ENCODE results near the gene VMP1.

The VMP1 gene

DNA sequence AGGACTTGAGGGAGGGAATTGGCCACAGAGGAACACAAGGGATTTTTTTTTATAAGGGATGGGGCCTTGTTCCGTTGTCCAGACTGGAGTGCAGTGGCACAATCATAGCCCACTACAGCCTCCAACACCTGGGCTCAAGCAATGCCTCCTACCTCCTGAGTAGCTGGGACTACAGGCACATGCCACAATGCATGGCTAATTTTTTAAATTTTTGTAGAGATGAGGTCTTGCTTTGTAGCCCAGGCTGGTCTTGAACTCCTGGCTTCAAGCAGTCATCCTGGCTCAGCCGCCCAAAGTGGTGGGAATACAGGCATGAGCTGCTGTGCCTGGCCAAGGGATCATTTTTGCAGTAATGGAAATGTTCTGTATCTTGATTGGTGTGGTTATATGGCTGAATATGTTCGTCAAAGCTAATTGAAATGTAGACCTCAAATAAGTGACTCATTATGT, 56.9 kb downstream of the VMP1 start:
- Histone ChIP-seq H3K4me2 (ENCODE audit: low read depth, low read length, poor library complexity, severe bottlenecking) (no peak overlapping the region), H3K9me3 (ENCODE audit: insufficient read depth, low read length) (no peaks in the 10 kb centered on the region), H3K9ac (ENCODE audit: low read length) (no peak overlapping the region)

DNA sequence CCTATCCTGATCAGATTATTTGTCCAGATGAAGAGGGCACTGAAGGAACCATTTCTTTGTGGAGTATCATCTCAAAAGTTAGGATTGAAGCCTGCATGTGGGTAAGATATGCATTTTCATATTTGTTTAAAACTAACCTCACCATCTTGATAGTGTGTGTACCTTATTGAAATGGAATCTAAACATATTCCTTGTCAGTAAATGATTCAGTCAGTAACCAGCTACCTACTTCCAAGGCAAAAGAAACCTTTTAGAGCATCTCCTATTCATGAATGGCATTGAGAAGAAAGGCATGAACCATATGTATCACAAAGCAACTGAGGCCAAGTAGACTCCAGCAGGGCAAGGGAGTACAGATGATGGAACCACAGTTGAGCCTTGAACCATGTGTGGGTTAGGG, 57.6 kb downstream of the VMP1 start:
- H3K79me2 ChIP-seq (ENCODE audit: insufficient read depth, low read length): 0 out of 2 replicates have a peak, but pooled peaks cover 5% of the 10 kb centered on the region
- no peak overlapping the region for H3K9ac ChIP-seq (ENCODE audit: low read length)
- H4K20me1 ChIP-seq (ENCODE audit: low read depth, low read length): no peaks in the 10 kb centered on the region

More for the DNA sequence above, 56.9 kb downstream of the VMP1 start:
- TF ChIP-seq, protein P1, sequence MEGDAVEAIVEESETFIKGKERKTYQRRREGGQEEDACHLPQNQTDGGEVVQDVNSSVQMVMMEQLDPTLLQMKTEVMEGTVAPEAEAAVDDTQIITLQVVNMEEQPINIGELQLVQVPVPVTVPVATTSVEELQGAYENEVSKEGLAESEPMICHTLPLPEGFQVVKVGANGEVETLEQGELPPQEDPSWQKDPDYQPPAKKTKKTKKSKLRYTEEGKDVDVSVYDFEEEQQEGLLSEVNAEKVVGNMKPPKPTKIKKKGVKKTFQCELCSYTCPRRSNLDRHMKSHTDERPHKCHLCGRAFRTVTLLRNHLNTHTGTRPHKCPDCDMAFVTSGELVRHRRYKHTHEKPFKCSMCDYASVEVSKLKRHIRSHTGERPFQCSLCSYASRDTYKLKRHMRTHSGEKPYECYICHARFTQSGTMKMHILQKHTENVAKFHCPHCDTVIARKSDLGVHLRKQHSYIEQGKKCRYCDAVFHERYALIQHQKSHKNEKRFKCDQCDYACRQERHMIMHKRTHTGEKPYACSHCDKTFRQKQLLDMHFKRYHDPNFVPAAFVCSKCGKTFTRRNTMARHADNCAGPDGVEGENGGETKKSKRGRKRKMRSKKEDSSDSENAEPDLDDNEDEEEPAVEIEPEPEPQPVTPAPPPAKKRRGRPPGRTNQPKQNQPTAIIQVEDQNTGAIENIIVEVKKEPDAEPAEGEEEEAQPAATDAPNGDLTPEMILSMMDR (IDR thresholded peaks at IDR 0.05; ENCODE audit: insufficient read depth, low read length, poor library complexity, severe bottlenecking): no peak
- no peak for TF ChIP-seq EZH2phosphoT487 (conservative IDR thresholded peaks at IDR 0.05; ENCODE audit: low read length)
- Histone ChIP-seq H3K4me3 (ENCODE audit: insufficient read depth, low read length, poor library complexity, severe bottlenecking) (no peak overlapping the region), H3K79me2 (ENCODE audit: insufficient read depth, low read length) (0 out of 2 replicates have a peak, but pooled peaks cover 5% of the 10 kb centered on the region), H3F3A (ENCODE audit: insufficient read depth) (no peaks in the 10 kb centered on the region), H3K27me3 (ENCODE audit: low read length) (no peaks in the 10 kb centered on the region), H3K27ac (ENCODE audit: low read depth, low read length) (no peak overlapping the region), H3K9me2 (replicated peaks; ENCODE audit: insufficient read depth, low read length) (no peaks in the 10 kb centered on the region), H3K36me3 (ENCODE audit: low read length) (peaks cover 4% of the 10 kb centered on the region; the same call in 1 of the 2 replicates), H4K20me1 (ENCODE audit: low read depth, low read length) (no peaks in the 10 kb centered on the region), H2AFZ (ENCODE audit: low read depth, low read length, severe bottlenecking) (no peak overlapping the region)

DNA sequence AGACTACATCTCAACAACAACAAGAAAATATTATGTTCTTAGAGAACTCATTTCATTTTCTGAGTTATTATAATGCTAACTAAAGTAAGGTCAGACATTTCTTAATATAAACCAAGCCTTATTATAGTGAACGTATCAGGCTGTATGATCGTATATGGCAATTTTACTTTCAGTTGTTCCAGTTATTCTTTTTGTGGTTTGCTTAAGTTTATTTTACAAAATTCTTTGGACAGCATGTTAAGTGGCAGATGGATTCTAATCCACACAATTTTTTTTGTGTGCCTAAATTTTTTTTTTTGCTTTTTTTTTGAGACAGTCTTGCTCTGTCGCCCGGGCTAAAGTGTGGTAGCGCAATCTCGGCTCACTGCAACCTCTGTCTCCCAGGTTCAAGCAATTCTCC, 59.0 kb downstream of the VMP1 start:
- Histone ChIP-seq H3F3A (ENCODE audit: insufficient read depth) (no peaks in the 10 kb centered on the region), H3K36me3 (ENCODE audit: low read length) (peaks cover 4% of the 10 kb centered on the region; the same call in 1 of the 2 replicates), H3K27ac (ENCODE audit: low read depth, low read length) (no peak overlapping the region), H3K79me2 (ENCODE audit: insufficient read depth, low read length) (0 out of 2 replicates have a peak, but pooled peaks cover 5% of the 10 kb centered on the region), H3K4me2 (ENCODE audit: low read depth, low read length, poor library complexity, severe bottlenecking) (no peak overlapping the region), H3K4me3 (ENCODE audit: insufficient read depth, low read length, poor library complexity, severe bottlenecking) (no peak overlapping the region), H3K27me3 (ENCODE audit: low read length) (no peaks in the 10 kb centered on the region), H4K20me1 (ENCODE audit: low read depth, low read length) (no peaks in the 10 kb centered on the region), H2AFZ (ENCODE audit: low read depth, low read length, severe bottlenecking) (no peak overlapping the region), H3K9me2 (replicated peaks; ENCODE audit: insufficient read depth, low read length) (no peaks in the 10 kb centered on the region), H3K9me3 (ENCODE audit: insufficient read depth, low read length) (no peaks in the 10 kb centered on the region), H3K9ac (ENCODE audit: low read length) (no peak overlapping the region)
- TF ChIP-seq, protein P1 (IDR thresholded peaks at IDR 0.05; ENCODE audit: insufficient read depth, low read length, poor library complexity, severe bottlenecking): no peak
- no peak for TF ChIP-seq EZH2phosphoT487 (conservative IDR thresholded peaks at IDR 0.05; ENCODE audit: low read length)

More for the DNA sequence above, 57.6 kb downstream of the VMP1 start:
- H3K4me2 ChIP-seq (ENCODE audit: low read depth, low read length, poor library complexity, severe bottlenecking): no peak overlapping the region
- no peak overlapping the region for H3K4me3 ChIP-seq (ENCODE audit: insufficient read depth, low read length, poor library complexity, severe bottlenecking)
- H3K27me3 ChIP-seq (ENCODE audit: low read length): no peaks in the 10 kb centered on the region
- H3F3A ChIP-seq (ENCODE audit: insufficient read depth): no peaks in the 10 kb centered on the region
- H3K36me3 ChIP-seq (ENCODE audit: low read length): peaks cover 4% of the 10 kb centered on the region; the same call in 1 of the 2 replicates
- no peaks in the 10 kb centered on the region for H3K9me3 ChIP-seq (ENCODE audit: insufficient read depth, low read length)
- no peak overlapping the region for H3K27ac ChIP-seq (ENCODE audit: low read depth, low read length)
- TF ChIP-seq EZH2phosphoT487 (conservative IDR thresholded peaks at IDR 0.05; ENCODE audit: low read length): no peak
- TF ChIP-seq, protein P1 (IDR thresholded peaks at IDR 0.05; ENCODE audit: insufficient read depth, low read length, poor library complexity, severe bottlenecking): no peak
- no peaks in the 10 kb centered on the region for H3K9me2 ChIP-seq (replicated peaks; ENCODE audit: insufficient read depth, low read length)
- H2AFZ ChIP-seq (ENCODE audit: low read depth, low read length, severe bottlenecking): no peak overlapping the region
